Left ventricle myocardium inferior (tissue), 1 donor: Measurements from ENCODE around the gene C11orf71. TPM values are rescaled to one million over a fixed set of nuclear protein-coding genes. Genes with fewer than 3 reads are reported as not detected.

Experiments
- DNase-seq: peaks from one replicate; pipeline ENCODE4 v3.0.0-alpha.2; 2020
- H3K27ac ChIP-seq: fragments of 200-600 bp; replicated peaks from 2 replicates; pipeline ENCODE4 v1.8.0; 2021
- H3K27me3 ChIP-seq: fragments of 200-600 bp; 2 replicates; pipeline ENCODE4 v1.8.0; 2021; ENCODE audit warnings: low read depth
- H3K36me3 ChIP-seq: fragments of 200-600 bp; 2 replicates; pipeline ENCODE4 v1.8.0; 2021
- H3K4me1 ChIP-seq: fragments of 200-600 bp; 2 replicates; pipeline ENCODE4 v1.8.0; 2021
- H3K4me3 ChIP-seq: fragments of 200-600 bp; 2 replicates; pipeline ENCODE4 v1.8.0; 2021; ENCODE audit warnings: mild to moderate bottlenecking, moderate library complexity
- H3K9me3 ChIP-seq: fragments of 200-600 bp; replicated peaks from 2 replicates; pipeline ENCODE4 v1.8.0; 2021
- CTCF ChIP-seq: fragments of 200-600 bp; IDR thresholded peaks from 2 replicates; pipeline ENCODE4 v1.8.0; 2021; ENCODE audit warnings: antibody characterized with exemption, mild to moderate bottlenecking, borderline replicate concordance
- intact Hi-C: fragments of 100-400 bp; cut with micrococcal nuclease; formaldehyde crosslinking; loops from one replicate; pipeline ENCODE4 v1.11.0; 2022
- total RNA-seq: library from RNA; stranded (reverse); fragmentation: NEBNext Ultra II Directional; extraction: Animal tissue kit (Norgen Biotek cat#: 25700); gene quantifications from one replicate; pipeline ENCODE4 v1.2.1, GENCODE V29; 2021
- donor health status: DM: no; HTN: yes; CAD: no; lungs with severe emphysema.

The C11orf71 gene
- total RNA-seq, 1 donor from 2014 or later = 10.5 TPM

GRCh38 chr11:114399490-114400215, 658 bp downstream of the C11orf71 start:
- intact Hi-C loops = no loop called here
- TF ChIP-seq CTCF = no peak
- DNase-seq = no peak
- Histone ChIP-seq H3K9me3 (no peaks in the 10 kb centered on the region), H3K27me3 (no peaks in the 10 kb centered on the region), H3K36me3 (no peaks in the 10 kb centered on the region), H3K27ac (peak overlapping the region; percentile 98), H3K4me1 (peaks cover 72% of the 10 kb centered on the region), H3K4me3 (peak overlapping the region; percentile 84)

GRCh38 chr11:114398303-114398920, 1.9 kb downstream of the C11orf71 start:
- TF ChIP-seq CTCF = no peak
- DNase-seq = no peak
- H3K36me3 ChIP-seq = no peaks in the 10 kb centered on the region
- peak overlapping the region; percentile 84 for H3K4me3 ChIP-seq
- intact Hi-C loops = no loop called here
- no peaks in the 10 kb centered on the region for H3K27me3 ChIP-seq
- peak overlapping the region; percentile 98 for H3K27ac ChIP-seq
- H3K9me3 ChIP-seq = no peaks in the 10 kb centered on the region
- H3K4me1 ChIP-seq = peaks cover 60% of the 10 kb centered on the region

GRCh38 chr11:114397349-114397982, 2.8 kb downstream of the C11orf71 start:
- H3K27ac ChIP-seq = no peak overlapping the region
- TF ChIP-seq CTCF = no peak

GRCh38 chr11:114396916-114397315, 3.4 kb downstream of the C11orf71 start:
- H3K27ac ChIP-seq = no peak overlapping the region
- no peak for TF ChIP-seq CTCF
- peaks cover 45% of the 10 kb centered on the region for H3K4me1 ChIP-seq
- intact Hi-C loops = no loop called here
- H3K9me3 ChIP-seq = no peaks in the 10 kb centered on the region
- no peak for DNase-seq
- no peak overlapping the region for H3K4me3 ChIP-seq
- H3K36me3 ChIP-seq = no peaks in the 10 kb centered on the region
- H3K27me3 ChIP-seq = no peaks in the 10 kb centered on the region

More at GRCh38 chr11:114397349-114397982, 2.8 kb downstream of the C11orf71 start:
- Histone ChIP-seq H3K27me3 (no peaks in the 10 kb centered on the region), H3K4me3 (no peak overlapping the region), H3K36me3 (no peaks in the 10 kb centered on the region), H3K9me3 (no peaks in the 10 kb centered on the region), H3K4me1 (peaks cover 51% of the 10 kb centered on the region)
- no peak for DNase-seq
- intact Hi-C loops = no loop called here

GRCh38 chr11:114395736-114396135, 4.6 kb downstream of the C11orf71 start:
- no peaks in the 10 kb centered on the region for H3K9me3 ChIP-seq
- no peak for DNase-seq
- H3K27me3 ChIP-seq = no peaks in the 10 kb centered on the region
- no peaks in the 10 kb centered on the region for H3K36me3 ChIP-seq
- TF ChIP-seq CTCF = peak; percentile 35
- H3K27ac ChIP-seq = no peak overlapping the region
- peaks cover 33% of the 10 kb centered on the region for H3K4me1 ChIP-seq
- no peak overlapping the region for H3K4me3 ChIP-seq
- intact Hi-C loops = no loop called here
